GM18873 (cell line): ENCODE data around the gene MAGI1.

Experiments used
- ATAC-seq: cut with Tn5 transposase; IDR thresholded peaks from one replicate; pipeline ENCODE4 v1.9.1; 2021; ENCODE audit warnings: mild to moderate bottlenecking, moderate library complexity, moderate number of reproducible peaks; ENCODE audit not compliant: unreplicated experiment, low FRiP score

Gene MAGI1

GRCh38 chr3:65855370-65856100 is 183.2 kb downstream of the MAGI1 start:
- no peak for ATAC-seq

- ATAC-seq = no peak
Measured at GRCh38 chr3:65854606-65855304, 184.0 kb downstream of the MAGI1 start.

- ATAC-seq = no peak
Measured at GRCh38 chr3:65851827-65852226, 186.9 kb downstream of the MAGI1 start.

- ATAC-seq = no peak
Measured at GRCh38 chr3:65850261-65850660, 188.5 kb downstream of the MAGI1 start.

- ATAC-seq = no peak
Measured at GRCh38 chr3:65848024-65848423, 190.7 kb downstream of the MAGI1 start.

- ATAC-seq = no peak
Measured at GRCh38 chr3:65846936-65847335, 191.8 kb downstream of the MAGI1 start.

GRCh38 chr3:65844370-65844769 is 194.3 kb downstream of the MAGI1 start:
- ATAC-seq = no peak

- ATAC-seq = no peak
Measured at GRCh38 chr3:65843732-65844131, 195.0 kb downstream of the MAGI1 start.

- no peak for ATAC-seq
Measured at GRCh38 chr3:65837604-65838003, 201.1 kb downstream of the MAGI1 start.

GRCh38 chr3:65836047-65836446 is 202.7 kb downstream of the MAGI1 start:
- ATAC-seq = no peak

GRCh38 chr3:65833761-65834505 is 204.8 kb downstream of the MAGI1 start:
- ATAC-seq = no peak

- no peak for ATAC-seq
Measured at GRCh38 chr3:65831733-65832425, 206.8 kb downstream of the MAGI1 start.

- no peak for ATAC-seq
Measured at GRCh38 chr3:65830948-65831732, 207.6 kb downstream of the MAGI1 start.

- ATAC-seq = no peak
Measured at GRCh38 chr3:65829228-65829627, 209.5 kb downstream of the MAGI1 start.

- no peak for ATAC-seq
Measured at GRCh38 chr3:65828706-65829105, 210.0 kb downstream of the MAGI1 start.

- ATAC-seq = no peak
Measured at GRCh38 chr3:65827076-65827475, 211.6 kb downstream of the MAGI1 start.

GRCh38 chr3:65824166-65824565 is 214.6 kb downstream of the MAGI1 start:
- no peak for ATAC-seq

- ATAC-seq = no peak
Measured at GRCh38 chr3:65820600-65820999, 218.1 kb downstream of the MAGI1 start.

GRCh38 chr3:65819896-65820295 is 218.8 kb downstream of the MAGI1 start:
- no peak for ATAC-seq

- ATAC-seq = no peak
Measured at GRCh38 chr3:65817553-65818126, 221.1 kb downstream of the MAGI1 start.
